NCI-H146 treated with DMSO at 0.1 percent for 48 hours (cell line): ENCODE data around the gene SPINT1.

Experiments used
- DNase-seq: peaks from one replicate; lab custom pipeline; 2025; ENCODE audit not compliant: unreplicated experiment; lab: John Stamatoyannopoulos, UW

Gene SPINT1

DNA sequence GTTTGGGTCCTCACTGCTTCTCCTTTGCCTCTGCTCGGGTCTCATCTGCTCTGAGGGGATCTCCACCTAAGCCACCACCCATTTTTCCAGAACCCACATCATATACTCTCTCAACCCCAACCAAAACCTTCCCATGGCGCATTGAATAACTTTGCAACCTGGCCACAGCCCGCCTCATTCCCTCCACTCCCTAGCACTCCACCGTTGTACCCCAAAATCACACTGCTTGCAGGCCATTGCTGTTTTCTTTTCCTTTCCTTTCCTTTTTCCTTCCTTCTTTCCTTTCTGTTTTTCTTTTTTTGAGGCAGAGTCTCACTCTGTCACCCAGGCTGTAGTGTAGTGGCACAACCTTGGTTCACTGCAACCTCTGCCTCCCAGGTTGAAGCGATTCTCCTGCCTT lies 47.3 kb downstream of the SPINT1 start:
- no peak for DNase-seq

DNA sequence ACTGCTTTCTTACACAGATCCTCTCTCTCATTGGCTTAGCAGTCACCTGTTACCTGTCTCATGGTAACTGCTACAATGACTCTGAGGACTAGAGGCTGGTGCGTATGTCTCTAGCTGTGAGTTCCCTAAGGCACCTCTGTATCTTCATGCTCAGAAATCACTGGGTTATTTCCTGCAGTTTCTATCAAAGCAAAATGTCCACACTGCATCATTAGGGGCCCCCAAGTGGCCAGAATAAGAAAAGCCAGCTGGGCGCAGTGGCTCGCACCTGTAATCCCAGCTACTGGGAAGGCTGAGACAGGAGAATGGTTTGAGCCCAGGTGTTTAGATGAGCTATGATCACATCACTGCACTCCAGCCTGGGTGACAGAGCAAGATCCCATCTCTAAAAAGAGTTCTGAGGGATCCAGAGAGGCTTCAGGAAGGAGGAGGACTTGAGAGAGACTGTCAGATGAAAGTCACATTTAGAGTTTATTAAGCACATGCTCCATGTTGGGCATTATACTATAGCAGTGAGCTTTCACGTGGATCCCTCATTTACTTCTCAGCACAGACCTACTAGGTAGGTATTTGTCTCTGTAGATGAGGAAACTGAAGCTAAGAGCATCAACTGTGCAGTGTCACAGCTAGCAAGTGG lies 48.1 kb downstream of the SPINT1 start:
- DNase-seq: peak; percentile 46

DNA sequence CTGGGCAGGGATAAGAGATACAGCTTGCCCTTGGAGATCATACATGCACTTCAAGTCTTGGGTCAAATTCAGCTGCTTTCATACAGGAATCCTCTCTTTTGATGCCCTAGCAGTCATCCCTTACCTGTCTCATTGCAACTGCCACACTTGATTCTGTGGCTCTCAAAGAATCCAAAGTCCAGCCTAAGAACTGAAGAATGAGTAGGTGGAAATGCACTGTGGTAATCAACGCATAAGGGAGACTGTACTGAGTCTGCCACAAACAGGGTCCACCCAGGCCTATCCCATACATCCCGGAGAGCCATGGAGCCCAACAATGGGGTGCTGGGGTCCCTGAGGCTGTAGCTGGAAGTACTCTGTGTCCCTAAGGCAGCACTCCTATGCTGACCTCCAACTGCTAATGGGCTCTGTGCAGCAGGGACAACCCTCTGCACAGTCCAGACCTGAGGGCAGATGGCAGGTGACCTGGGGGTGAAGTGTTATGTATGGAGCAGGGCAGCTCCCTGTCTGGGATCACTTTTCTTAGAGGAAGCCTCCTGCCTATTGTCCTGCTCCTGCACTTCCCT lies 48.7 kb downstream of the SPINT1 start:
- DNase-seq: no peak

DNA sequence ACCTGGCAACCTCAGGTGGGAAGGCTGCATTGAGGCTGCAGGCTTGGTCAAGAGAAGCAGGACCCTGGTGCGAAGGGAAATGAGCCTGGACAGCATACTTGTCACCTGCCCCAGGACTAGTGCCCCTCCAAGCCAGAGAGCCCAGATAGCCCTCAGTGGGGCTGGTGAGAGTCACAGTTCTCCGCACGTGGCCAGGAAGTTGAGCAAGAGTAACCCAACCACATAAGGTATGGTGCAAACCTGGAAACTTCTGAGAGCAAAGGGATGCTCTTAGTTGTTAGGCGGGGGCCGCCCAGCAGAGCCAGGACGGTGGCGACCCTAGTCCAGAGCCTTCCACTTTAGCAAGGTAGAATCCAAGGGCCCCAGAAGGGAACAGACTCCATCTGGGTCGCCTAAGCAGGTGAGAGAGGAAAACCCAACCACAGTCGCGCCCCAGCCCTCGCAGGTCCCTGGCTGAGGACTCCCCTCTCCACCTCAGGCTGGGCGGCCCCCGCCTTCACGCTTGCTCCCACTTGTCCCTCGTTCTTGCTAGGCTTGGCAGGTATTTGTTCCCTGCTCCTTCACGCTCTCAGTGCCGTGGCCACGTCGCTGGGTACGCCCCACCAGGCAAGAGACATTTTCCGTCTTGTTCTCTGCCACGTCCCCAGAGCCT lies 49.3 kb downstream of the SPINT1 start:
- no peak for DNase-seq

DNA sequence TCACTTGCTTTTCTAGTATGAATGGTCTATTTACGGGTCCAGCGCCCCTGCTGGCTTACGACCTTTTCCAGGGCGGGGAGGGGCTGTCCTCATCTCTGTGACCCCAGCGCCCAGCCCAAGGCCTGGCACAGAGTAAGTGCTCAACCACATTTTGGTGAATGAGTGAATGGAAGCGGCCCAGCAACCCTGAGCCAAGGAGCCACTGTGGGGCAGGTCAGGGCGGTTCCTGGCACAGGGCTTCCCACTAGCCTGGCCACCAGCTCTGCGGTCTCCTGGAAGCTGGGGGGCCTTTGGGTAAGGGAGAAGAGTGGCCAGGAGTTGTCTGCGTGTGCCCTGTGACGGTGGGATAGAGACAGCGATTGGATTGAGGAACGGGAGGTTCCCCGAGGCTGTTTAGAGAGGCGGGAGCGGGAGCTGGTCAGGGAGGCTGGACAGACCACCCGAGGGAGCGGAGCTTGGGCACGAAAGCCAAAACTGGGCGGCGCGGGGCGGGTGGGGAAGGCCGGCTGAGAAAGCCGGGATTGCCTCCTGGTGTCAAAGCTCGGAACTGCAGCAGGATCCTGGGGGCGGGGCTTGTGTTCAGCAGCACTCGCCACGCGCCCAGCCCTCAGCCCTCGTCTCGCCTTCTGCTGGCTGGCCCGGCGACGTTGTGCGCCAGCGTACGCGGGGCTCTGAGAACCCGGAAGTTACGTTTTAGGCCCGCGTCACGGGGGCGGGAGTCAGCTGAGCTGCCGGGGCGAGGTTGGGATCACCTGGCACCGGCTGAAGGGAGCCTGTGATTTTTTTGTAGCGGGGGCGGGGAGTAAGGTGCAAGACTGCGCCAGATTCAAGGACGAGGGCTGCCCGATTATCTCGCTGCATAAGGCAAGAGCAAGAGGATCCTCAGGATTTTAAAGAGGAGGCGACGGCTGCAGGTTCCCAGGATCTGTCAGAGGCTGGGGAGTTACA lies 50.2 kb downstream of the SPINT1 start, which contains the start of gene VPS18:
TSS of gene VPS18 (plus strand) at position 718 of the 948 bp plus-strand sequence. CDS start 319 bp downstream, outside the sequence.
- peak; percentile 84 for DNase-seq

DNA sequence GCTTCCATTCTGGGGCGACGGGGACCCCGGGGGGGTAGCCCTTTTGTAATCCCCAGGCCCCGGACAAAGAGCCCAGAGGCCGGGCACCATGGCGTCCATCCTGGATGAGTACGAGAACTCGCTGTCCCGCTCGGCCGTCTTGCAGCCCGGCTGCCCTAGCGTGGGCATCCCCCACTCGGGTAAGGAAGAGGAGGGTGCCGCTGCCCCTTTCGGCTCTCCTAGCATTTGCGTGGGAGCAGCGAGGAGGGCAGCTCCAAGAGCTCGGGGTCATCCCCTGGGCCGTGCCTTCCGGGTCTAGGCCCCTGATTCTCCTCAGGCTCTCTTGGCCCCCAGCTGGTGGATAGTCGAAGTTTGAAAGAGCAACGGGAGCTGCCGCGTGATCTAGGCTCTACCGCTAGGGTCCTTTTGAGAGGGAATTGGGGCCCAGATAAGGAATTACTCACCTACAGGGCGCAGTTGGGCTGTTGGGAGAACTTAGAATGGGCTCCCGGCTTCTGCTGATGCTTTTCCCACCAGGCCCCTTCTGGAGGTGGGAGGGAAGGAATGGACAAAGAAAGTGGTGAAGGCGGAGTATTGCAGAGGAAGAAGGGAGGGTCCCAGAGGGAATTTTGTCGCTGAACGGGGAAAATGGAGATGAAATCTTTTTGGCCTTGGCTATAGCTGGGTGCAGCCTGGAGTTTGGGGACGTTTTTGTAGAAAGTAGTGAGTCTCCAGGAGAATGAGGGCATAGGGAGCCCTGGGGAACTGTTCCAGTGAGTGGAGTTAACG lies 51.0 kb downstream of the SPINT1 start:
- no peak for DNase-seq

DNA sequence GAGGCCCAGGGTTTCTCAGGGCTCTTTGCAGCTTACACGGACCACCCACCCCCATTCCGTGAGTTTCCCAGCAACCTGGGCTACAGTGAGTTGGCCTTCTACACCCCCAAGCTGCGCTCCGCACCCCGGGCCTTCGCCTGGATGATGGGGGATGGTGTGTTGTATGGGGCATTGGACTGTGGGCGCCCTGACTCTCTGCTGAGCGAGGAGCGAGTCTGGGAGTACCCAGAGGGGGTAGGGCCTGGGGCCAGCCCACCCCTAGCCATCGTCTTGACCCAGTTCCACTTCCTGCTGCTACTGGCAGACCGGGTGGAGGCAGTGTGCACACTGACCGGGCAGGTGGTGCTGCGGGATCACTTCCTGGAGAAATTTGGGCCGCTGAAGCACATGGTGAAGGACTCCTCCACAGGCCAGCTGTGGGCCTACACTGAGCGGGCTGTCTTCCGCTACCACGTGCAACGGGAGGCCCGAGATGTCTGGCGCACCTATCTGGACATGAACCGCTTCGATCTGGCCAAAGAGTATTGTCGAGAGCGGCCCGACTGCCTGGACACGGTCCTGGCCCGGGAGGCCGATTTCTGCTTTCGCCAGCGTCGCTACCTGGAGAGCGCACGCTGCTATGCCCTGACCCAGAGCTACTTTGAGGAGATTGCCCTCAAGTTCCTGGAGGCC lies 55.8 kb downstream of the SPINT1 start:
- DNase-seq: no peak

DNA sequence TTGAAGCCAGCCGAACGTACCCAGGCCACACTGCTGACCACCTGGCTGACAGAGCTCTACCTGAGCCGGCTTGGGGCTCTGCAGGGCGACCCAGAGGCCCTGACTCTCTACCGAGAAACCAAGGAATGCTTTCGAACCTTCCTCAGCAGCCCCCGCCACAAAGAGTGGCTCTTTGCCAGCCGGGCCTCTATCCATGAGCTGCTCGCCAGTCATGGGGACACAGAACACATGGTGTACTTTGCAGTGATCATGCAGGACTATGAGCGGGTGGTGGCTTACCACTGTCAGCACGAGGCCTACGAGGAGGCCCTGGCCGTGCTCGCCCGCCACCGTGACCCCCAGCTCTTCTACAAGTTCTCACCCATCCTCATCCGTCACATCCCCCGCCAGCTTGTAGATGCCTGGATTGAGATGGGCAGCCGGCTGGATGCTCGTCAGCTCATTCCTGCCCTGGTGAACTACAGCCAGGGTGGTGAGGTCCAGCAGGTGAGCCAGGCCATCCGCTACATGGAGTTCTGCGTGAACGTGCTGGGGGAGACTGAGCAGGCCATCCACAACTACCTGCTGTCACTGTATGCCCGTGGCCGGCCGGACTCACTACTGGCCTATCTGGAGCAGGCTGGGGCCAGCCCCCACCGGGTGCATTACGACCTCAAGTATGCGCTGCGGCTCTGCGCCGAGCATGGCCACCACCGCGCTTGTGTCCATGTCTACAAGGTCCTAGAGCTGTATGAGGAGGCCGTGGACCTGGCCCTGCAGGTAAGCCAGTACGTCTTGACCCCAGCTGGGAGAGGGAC lies 56.6 kb downstream of the SPINT1 start:
- DNase-seq: no peak

DNA sequence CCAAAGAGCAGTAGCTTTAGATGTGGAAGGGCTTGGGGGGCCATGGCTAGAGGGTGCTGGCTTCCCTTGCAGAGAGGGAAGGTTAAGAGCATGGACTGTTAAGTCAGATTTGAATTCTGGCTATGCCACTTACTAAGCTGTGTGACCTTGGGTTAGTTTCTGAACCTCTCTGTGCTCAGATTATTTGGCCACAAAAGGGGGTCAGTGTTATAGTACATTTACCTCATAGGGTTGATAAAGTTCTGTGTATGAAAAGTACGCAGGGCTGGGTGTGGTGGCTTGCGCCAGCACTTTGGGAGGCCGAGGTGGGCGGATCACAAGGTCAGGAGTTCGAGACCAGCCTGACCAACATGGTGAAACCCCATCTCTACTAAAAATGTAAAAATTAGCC lies 57.2 kb downstream of the SPINT1 start:
- DNase-seq: no peak

DNA sequence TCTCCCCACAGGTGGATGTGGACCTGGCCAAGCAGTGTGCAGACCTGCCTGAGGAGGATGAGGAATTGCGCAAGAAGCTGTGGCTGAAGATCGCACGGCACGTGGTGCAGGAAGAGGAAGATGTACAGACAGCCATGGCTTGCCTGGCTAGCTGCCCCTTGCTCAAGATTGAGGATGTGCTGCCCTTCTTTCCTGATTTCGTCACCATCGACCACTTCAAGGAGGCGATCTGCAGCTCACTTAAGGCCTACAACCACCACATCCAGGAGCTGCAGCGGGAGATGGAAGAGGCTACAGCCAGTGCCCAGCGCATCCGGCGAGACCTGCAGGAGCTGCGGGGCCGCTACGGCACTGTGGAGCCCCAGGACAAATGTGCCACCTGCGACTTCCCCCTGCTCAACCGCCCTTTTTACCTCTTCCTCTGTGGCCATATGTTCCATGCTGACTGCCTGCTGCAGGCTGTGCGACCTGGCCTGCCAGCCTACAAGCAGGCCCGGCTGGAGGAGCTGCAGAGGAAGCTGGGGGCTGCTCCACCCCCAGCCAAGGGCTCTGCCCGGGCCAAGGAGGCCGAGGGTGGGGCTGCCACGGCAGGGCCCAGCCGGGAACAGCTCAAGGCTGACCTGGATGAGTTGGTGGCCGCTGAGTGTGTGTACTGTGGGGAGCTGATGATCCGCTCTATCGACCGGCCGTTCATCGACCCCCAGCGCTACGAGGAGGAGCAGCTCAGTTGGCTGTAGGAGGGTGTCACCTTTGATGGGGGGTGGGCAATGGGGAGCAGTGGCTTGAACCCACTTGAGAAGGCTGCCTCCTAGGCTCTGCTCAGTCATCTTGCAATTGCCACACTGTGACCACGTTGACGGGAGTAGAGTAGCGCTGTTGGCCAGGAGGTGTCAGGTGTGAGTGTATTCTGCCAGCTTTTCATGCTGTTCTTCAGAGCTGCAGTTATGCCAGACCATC lies 59.0 kb downstream of the SPINT1 start:
- DNase-seq: no peak

DNA sequence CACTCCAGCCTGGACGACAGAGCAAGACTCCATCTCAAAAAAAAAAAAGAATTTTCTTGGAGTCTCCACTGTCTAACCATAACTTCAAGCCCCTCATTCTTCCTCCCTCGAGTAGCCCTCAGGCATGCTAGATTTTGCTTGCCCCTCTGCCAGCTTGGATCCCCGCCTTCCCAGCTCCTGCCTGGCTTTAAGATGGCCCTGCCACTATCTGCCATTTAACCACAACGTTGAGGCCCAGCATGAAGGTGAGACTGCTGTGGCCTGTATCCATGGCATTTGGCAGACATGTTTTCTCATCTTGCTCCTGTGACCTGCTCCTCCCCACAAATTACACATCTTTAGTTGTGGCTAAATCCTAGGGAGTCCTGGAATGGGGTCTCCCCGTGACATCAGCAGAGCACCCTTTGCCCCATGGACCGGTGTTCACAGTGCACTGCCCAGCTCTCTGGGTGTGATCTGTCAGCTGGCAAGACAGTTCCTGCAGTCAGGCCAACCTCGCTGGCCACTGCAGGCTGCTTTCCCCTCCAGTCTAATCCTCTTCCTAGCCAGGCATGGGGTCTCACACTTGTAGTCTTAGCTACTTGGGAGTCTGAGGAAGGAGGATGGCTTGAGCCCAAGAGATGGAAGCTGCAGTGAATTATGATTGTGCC lies 60.8 kb downstream of the SPINT1 start:
- DNase-seq: no peak

DNA sequence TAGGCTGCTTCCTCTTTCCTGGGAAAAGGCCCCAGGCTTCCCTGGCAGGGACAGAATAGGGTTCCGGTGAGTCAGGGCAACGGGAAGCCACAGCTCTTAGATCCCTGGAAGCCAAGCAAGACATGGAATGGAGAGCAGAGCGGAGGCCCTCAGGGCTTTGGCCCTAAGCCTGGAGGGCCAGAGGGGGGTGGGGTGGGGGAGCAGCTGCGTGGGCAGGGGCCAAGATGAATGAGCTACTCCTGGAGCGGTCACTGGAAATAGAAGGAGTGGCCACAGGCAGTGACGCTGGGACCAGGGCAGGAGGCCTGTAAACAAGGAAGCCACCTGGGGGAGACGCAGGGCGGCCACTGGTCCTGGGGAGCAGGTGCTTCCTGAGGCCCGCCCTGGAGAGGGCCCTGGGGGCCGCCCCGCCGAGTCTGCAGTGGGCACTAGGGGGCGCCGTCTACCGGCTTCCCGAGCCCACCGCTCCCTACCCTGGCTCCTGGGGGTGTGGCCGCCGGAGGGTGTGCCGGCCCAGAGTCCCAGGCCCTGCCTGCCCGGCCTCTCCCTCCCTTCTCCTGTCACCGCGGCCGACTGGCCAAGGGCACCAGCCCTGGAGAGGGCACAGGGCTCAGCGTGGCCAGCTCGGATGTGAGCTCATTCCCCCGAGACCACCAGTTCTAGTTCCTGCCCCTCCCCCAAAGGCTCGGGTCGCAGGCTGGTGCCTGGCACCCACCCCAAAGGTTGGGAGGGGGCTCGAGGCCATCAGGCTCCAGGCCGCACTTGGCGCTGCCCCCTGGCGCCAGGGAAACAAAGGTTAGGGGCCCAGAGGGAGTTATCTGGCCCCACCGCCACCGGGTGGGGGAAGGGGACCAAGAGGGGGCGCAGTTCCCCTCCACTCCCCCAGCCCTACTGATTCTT lies 62.5 kb downstream of the SPINT1 start:
- peak; percentile 92 for DNase-seq

DNA sequence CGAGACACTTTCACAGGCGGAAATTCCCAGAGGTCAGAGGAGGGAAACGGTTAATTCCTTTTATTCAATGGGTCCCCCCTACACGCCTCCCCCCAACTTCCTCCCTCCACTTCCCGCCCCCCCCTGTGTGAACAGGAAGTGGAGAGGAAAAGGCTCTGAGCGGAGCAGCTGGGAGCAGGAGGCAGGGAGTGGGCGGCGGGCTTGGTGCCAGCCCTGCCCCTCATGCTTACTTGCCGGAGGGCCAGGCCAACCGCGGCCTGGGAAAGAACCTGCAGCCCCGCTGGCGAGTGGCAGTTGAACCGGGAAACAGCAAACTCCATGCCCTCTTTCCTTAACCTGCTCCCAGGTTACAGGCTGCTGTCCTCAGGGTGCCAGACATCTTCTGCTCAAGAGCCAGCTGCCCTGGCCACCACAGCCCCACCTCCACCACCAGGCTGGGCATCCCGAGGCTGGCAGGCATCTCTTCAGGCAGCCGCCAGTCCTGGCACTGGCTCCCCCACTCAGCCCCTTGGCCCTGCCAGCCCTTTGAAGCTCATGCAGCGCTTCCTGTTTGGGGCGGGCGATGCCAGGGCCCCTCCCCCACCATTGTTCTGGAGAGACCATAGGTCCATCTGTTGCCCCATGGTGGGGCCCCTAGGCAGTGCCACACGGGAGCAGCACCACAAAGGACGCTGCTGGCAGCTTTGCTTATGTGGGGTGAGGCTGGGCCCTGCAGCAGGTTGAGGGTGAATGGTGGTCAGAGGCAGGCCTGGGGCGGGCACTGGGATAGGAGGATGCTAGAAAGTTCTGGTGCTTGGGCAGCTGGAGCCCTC lies 63.3 kb downstream of the SPINT1 start:
- DNase-seq: no peak
